HG02763 (cell line): Measurements from ENCODE around the gene PDE4B.

Source experiments
- ATAC-seq: cut with Tn5 transposase; IDR thresholded peaks from one replicate; pipeline ENCODE4 v1.9.1; 2021; ENCODE audit warnings: mild to moderate bottlenecking, moderate library complexity; ENCODE audit not compliant: unreplicated experiment

The PDE4B gene

GRCh38 chr1:66172272-66172671 lies 379.6 kb downstream of the PDE4B start:
- no peak for ATAC-seq

GRCh38 chr1:66175098-66175497 lies 382.4 kb downstream of the PDE4B start:
- ATAC-seq: no peak

- ATAC-seq: no peak
Observed at GRCh38 chr1:66175581-66175980, 382.9 kb downstream of the PDE4B start.

GRCh38 chr1:66176012-66176715 lies 383.5 kb downstream of the PDE4B start:
- ATAC-seq: no peak

- no peak for ATAC-seq
Observed at GRCh38 chr1:66176832-66177231, 384.1 kb downstream of the PDE4B start.

GRCh38 chr1:66177510-66177909 lies 384.8 kb downstream of the PDE4B start:
- no peak for ATAC-seq

GRCh38 chr1:66182026-66182425 lies 389.3 kb downstream of the PDE4B start:
- no peak for ATAC-seq

- no peak for ATAC-seq
Observed at GRCh38 chr1:66182551-66183178, 390.0 kb downstream of the PDE4B start.

- ATAC-seq: no peak
Observed at GRCh38 chr1:66183400-66183799, 390.7 kb downstream of the PDE4B start.

GRCh38 chr1:66197120-66197519 lies 404.4 kb downstream of the PDE4B start:
- no peak for ATAC-seq

GRCh38 chr1:66197785-66198184 lies 405.1 kb downstream of the PDE4B start:
- no peak for ATAC-seq

- ATAC-seq: no peak
Observed at GRCh38 chr1:66206563-66207144, 414.0 kb downstream of the PDE4B start.

GRCh38 chr1:66207484-66207883 lies 414.8 kb downstream of the PDE4B start:
- ATAC-seq: no peak

- ATAC-seq: no peak
Observed at GRCh38 chr1:66208632-66209031, 415.9 kb downstream of the PDE4B start.

- ATAC-seq: no peak
Observed at GRCh38 chr1:66210635-66211244, 418.0 kb downstream of the PDE4B start.

- ATAC-seq: no peak
Observed at GRCh38 chr1:66211521-66211920, 418.8 kb downstream of the PDE4B start.

- no peak for ATAC-seq
Observed at GRCh38 chr1:66213491-66213890, 420.8 kb downstream of the PDE4B start.

- no peak for ATAC-seq
Observed at GRCh38 chr1:66214901-66215300, 422.2 kb downstream of the PDE4B start.

GRCh38 chr1:66217021-66217420 lies 424.3 kb downstream of the PDE4B start:
- no peak for ATAC-seq

- ATAC-seq: no peak
Observed at GRCh38 chr1:66217561-66217960, 424.9 kb downstream of the PDE4B start.

GRCh38 chr1:66220477-66220876 lies 427.8 kb downstream of the PDE4B start:
- ATAC-seq: no peak

- ATAC-seq: no peak
Observed at GRCh38 chr1:66223681-66224080, 431.0 kb downstream of the PDE4B start.
